Measurements from ENCODE around the gene BBX. TPM values are rescaled to one million over a fixed set of nuclear protein-coding genes. Genes with fewer than 3 reads are reported as not detected.

Gene BBX
- polyA plus RNA-seq, 1 donor from 2014 or later, result 23.8 TPM

DNA sequence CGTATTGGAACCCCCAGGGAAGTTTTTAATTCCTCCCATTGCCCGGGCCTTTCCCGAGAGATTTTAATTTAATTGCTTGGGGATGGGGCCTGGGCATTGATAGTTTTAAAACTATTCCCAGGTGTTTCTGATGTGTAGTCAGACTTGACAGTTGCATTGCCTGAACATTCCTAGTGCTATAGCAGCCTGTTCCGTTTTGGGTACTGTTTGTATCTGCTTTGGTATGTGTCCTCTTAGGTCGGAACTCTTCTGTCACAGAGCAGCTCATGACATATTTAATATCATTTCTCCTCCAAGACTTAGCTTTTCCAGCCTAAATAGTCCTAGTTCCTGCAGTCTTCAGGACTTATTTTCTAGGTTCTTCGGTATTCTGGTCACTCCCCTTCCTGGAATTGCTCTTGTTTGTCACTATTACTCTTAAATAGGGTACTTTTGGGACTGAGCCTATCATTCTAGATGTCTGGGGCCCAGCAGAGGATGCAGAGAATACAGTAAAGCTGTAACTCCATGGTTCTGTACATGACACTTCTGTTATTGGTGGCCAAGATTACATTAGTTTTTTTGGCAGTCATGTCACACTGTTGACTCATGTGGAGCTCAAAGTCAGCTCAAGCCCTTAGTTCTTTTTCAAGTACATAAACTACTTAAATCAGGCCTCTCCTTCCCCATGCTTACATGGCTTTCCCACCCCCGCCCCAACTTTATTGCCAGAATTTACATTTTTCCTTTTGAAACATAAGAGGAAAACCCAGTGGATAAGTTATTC lies 81.5 kb downstream of the BBX start:
- no peaks in the 10 kb centered on the region for H3K9me3 ChIP-seq (ENCODE audit: low read length)
- no peaks in the 10 kb centered on the region for H3K36me3 ChIP-seq (ENCODE audit: insufficient read depth, low read length)
- no peak overlapping the region for H3K9ac ChIP-seq (ENCODE audit: low read length)
- TF ChIP-seq EZH2 (IDR thresholded peaks at IDR 0.05; ENCODE audit: borderline replicate concordance, insufficient read depth, low read length, poor library complexity, severe bottlenecking) (no peak), RAD21 (conservative IDR thresholded peaks at IDR 0.05) (no peak), SMC3 (conservative IDR thresholded peaks at IDR 0.05; ENCODE audit: poor library complexity) (no peak), MXI1 (conservative IDR thresholded peaks at IDR 0.05; ENCODE audit: poor library complexity, severe bottlenecking) (no peak), POLR2AphosphoS5 (IDR thresholded peaks at IDR 0.05) (no peak), EP300 (conservative IDR thresholded peaks at IDR 0.05; ENCODE audit: poor library complexity, severe bottlenecking) (no peak), TAF1 (IDR thresholded peaks at IDR 0.05; ENCODE audit: low read depth) (no peak)
- TF ChIP-seq, protein P1, sequence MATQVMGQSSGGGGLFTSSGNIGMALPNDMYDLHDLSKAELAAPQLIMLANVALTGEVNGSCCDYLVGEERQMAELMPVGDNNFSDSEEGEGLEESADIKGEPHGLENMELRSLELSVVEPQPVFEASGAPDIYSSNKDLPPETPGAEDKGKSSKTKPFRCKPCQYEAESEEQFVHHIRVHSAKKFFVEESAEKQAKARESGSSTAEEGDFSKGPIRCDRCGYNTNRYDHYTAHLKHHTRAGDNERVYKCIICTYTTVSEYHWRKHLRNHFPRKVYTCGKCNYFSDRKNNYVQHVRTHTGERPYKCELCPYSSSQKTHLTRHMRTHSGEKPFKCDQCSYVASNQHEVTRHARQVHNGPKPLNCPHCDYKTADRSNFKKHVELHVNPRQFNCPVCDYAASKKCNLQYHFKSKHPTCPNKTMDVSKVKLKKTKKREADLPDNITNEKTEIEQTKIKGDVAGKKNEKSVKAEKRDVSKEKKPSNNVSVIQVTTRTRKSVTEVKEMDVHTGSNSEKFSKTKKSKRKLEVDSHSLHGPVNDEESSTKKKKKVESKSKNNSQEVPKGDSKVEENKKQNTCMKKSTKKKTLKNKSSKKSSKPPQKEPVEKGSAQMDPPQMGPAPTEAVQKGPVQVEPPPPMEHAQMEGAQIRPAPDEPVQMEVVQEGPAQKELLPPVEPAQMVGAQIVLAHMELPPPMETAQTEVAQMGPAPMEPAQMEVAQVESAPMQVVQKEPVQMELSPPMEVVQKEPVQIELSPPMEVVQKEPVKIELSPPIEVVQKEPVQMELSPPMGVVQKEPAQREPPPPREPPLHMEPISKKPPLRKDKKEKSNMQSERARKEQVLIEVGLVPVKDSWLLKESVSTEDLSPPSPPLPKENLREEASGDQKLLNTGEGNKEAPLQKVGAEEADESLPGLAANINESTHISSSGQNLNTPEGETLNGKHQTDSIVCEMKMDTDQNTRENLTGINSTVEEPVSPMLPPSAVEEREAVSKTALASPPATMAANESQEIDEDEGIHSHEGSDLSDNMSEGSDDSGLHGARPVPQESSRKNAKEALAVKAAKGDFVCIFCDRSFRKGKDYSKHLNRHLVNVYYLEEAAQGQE (IDR thresholded peaks at IDR 0.05; ENCODE audit: borderline replicate concordance), result no peak
- TF ChIP-seq, protein P2, sequence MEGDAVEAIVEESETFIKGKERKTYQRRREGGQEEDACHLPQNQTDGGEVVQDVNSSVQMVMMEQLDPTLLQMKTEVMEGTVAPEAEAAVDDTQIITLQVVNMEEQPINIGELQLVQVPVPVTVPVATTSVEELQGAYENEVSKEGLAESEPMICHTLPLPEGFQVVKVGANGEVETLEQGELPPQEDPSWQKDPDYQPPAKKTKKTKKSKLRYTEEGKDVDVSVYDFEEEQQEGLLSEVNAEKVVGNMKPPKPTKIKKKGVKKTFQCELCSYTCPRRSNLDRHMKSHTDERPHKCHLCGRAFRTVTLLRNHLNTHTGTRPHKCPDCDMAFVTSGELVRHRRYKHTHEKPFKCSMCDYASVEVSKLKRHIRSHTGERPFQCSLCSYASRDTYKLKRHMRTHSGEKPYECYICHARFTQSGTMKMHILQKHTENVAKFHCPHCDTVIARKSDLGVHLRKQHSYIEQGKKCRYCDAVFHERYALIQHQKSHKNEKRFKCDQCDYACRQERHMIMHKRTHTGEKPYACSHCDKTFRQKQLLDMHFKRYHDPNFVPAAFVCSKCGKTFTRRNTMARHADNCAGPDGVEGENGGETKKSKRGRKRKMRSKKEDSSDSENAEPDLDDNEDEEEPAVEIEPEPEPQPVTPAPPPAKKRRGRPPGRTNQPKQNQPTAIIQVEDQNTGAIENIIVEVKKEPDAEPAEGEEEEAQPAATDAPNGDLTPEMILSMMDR (IDR thresholded peaks at IDR 0.05; ENCODE audit: poor library complexity, severe bottlenecking), result no peak
- no peaks in the 10 kb centered on the region for H3F3A ChIP-seq (ENCODE audit: insufficient read depth, low read length, poor library complexity, severe bottlenecking)
- H4K20me1 ChIP-seq (ENCODE audit: insufficient read depth), result no peaks in the 10 kb centered on the region
- H3K27ac ChIP-seq (ENCODE audit: low read length), result no peak overlapping the region
- H3K4me2 ChIP-seq (ENCODE audit: low read length), result no peak overlapping the region
- H3K9me2 ChIP-seq (ENCODE audit: insufficient read depth, low read length), result no peaks in the 10 kb centered on the region
- no peak overlapping the region for H2AFZ ChIP-seq (ENCODE audit: low read depth, low read length)
- H3K27me3 ChIP-seq (ENCODE audit: insufficient read depth, low read depth, low read length), result no peaks in the 10 kb centered on the region
- H3K4me3 ChIP-seq (ENCODE audit: low read length), result no peak overlapping the region
- peaks cover 13% of the 10 kb centered on the region for H3K79me2 ChIP-seq (replicated peaks; ENCODE audit: insufficient read depth, low read length)

GRCh38 chr3:107611775-107612469 lies 89.2 kb downstream of the BBX start:
- Histone ChIP-seq H3F3A (ENCODE audit: insufficient read depth, low read length, poor library complexity, severe bottlenecking) (no peaks in the 10 kb centered on the region), H3K9me2 (ENCODE audit: insufficient read depth, low read length) (no peaks in the 10 kb centered on the region), H3K4me3 (ENCODE audit: low read length) (no peak overlapping the region), H3K4me2 (ENCODE audit: low read length) (no peak overlapping the region), H3K27me3 (ENCODE audit: insufficient read depth, low read depth, low read length) (no peaks in the 10 kb centered on the region), H3K36me3 (ENCODE audit: insufficient read depth, low read length) (no peaks in the 10 kb centered on the region), H3K9ac (ENCODE audit: low read length) (no peak overlapping the region), H3K79me2 (replicated peaks; ENCODE audit: insufficient read depth, low read length) (peaks cover 19% of the 10 kb centered on the region), H2AFZ (ENCODE audit: low read depth, low read length) (no peak overlapping the region), H3K9me3 (ENCODE audit: low read length) (no peaks in the 10 kb centered on the region), H3K27ac (ENCODE audit: low read length) (no peak overlapping the region), H4K20me1 (ENCODE audit: insufficient read depth) (no peaks in the 10 kb centered on the region)
- TF ChIP-seq EP300 (conservative IDR thresholded peaks at IDR 0.05; ENCODE audit: poor library complexity, severe bottlenecking) (no peak), MXI1 (conservative IDR thresholded peaks at IDR 0.05; ENCODE audit: poor library complexity, severe bottlenecking) (no peak), RAD21 (conservative IDR thresholded peaks at IDR 0.05) (no peak), TAF1 (IDR thresholded peaks at IDR 0.05; ENCODE audit: low read depth) (no peak), SMC3 (conservative IDR thresholded peaks at IDR 0.05; ENCODE audit: poor library complexity) (no peak), EZH2 (IDR thresholded peaks at IDR 0.05; ENCODE audit: borderline replicate concordance, insufficient read depth, low read length, poor library complexity, severe bottlenecking) (no peak), POLR2AphosphoS5 (IDR thresholded peaks at IDR 0.05) (no peak)
- TF ChIP-seq, protein P2 (IDR thresholded peaks at IDR 0.05; ENCODE audit: poor library complexity, severe bottlenecking), result no peak
- TF ChIP-seq, protein P1 (IDR thresholded peaks at IDR 0.05; ENCODE audit: borderline replicate concordance), result no peak

Measured in neural cell (in vitro differentiated cells).